HG03025 (cell line): ENCODE measurements around the gene LRRTM3.

ENCODE experiments used
- ATAC-seq: cut with Tn5 transposase; IDR thresholded peaks from one replicate; pipeline ENCODE4 v1.9.1; 2021; ENCODE audit warnings: mild to moderate bottlenecking, moderate library complexity; ENCODE audit not compliant: unreplicated experiment, low FRiP score

The LRRTM3 gene

DNA sequence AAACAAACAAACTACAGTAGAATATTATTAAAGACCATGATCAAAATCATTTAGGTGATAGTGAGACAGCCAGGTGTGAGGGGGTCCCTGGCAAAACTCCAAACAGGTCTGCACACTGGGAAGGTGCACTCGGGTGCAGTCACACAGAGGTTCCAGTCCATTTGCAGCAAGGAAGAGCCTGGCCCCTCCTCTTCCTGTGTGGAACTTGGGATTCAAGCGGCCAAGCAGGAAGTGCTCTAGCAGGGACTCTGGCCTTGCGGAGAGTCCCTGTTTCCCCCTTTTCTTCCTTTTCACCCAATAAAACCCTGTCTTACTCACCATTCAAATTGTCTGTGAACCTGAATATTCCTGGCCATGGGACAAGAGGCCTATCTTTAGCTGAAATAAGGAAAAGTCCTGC lies 181.8 kb downstream of the LRRTM3 start:
- no peak for ATAC-seq

DNA sequence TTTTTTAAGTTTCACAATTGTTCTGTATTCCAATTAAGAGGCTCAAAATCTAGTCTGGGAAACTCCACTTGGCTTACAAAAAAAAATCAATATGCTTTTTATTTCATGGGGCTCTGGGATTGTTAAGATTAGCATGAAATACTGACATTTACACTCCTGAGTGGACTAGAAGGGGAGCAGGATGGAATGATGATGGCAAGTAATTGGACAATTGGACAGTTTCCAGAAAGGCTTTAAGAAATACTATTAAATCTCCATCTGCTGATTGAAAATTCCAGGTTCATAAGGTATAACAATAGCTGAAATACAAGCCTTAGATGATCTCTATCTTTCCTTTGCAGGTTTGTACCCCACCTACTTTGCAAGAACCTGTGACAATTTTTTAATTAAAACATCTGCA lies 184.4 kb downstream of the LRRTM3 start:
- ATAC-seq, result no peak

DNA sequence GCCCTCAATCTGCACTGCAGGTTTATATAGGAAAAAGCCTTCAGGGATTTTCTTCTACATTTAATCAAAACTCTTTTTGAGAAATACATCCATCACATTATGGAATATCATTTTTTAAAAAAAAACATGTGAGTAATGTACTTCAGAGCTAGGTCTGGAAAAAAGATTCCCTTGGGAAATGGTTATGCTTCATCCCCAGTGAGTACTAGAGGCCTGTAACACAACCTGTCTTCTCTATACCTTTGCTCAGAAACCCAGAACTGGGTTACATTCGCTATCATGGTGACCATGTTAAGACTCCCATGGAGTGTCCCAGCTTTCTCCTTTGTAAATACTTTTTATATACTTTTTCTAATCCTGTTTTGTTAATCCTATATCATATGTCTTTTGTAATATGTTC lies 186.9 kb downstream of the LRRTM3 start:
- no peak for ATAC-seq

DNA sequence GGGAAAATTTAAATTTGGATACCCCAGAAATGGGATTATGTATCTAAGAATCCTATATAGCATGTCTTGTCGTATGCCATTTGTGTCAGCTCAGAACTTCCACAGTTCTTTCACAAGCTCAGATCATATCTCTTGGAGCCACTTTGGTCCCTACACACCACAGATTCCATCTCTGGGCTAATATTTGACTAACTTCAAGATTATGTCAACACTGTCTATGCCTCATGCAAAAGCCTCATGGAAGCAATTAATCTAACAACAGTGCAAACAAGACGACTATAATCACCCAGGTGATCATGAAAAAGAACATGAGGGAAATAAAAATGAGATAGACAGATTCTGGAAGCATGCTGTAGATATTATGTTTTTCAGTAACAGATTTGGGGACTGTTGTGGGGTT lies 189.1 kb downstream of the LRRTM3 start:
- ATAC-seq, result no peak

DNA sequence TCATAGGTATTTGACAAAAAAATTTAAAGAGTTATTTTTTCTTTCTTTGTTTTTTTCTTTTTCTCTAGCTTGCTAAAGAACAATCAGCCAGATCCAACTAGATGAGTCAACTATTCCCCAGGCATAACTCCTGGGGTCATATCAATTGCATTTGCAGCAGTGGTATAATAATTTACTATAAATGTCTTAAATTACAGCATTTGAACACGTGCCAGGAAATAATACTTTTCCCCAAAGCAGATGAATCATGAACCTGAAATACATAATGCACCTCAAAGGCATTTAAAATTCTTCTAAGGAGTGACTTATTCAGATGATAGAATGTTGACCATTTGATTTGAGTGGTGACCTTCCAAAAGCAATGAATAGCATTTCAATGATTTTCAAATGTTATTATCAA lies 190.1 kb downstream of the LRRTM3 start:
- ATAC-seq, result no peak

DNA sequence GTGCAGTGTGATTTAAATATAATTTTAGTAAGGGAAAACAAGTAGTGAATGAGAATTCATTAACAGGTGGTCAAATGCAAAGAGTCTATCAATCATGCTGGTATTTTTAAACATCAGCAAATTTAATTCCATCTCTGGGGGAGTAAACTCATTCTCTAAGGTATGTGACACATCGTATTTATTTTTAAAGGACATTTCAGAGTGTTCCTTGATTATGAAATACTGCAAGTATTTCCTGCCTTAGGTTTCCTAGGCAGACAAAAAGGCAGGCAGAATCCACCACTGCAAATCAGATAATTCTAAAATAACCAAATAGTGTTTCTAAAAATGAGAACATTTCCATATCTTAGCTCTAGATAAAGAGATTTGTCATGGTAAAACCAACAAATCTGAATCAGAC lies 193.8 kb downstream of the LRRTM3 start:
- no peak for ATAC-seq

DNA sequence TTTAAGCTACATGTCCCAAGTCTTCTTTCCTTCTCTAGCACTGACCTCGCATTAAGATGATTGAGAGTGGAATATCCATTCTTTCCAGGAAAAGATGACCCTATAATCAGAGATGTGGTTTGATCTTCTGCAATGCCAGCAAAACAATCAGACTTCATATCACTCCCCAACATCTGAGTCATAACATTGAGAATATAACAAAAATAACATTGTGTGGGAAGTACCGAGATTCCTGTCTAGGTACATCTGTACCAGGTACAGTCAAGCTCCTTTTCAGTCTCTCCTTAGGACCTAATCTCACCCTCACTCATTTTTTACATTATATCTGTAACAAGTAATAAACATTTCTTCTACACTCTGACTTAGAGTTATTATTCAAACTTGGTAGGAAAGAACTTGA lies 201.6 kb downstream of the LRRTM3 start:
- no peak for ATAC-seq

DNA sequence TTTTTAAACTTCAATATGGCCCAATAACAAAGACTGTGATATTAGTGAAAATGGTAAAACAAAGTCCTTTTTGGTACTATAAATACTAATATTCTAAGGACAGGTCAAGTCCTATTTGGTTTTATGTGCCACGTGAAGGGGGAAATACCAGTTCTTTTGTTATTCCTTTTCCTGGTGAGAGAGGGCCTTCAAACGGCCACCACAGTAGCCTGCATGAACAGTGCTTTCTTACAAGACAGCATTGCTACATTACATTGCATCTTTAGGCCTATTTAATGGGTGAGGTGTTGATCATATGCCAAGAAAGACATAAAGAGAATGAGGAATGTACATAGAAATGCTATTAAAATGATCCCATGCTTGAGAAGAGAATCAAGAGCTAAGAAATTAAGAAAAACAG lies 214.8 kb downstream of the LRRTM3 start:
- no peak for ATAC-seq

DNA sequence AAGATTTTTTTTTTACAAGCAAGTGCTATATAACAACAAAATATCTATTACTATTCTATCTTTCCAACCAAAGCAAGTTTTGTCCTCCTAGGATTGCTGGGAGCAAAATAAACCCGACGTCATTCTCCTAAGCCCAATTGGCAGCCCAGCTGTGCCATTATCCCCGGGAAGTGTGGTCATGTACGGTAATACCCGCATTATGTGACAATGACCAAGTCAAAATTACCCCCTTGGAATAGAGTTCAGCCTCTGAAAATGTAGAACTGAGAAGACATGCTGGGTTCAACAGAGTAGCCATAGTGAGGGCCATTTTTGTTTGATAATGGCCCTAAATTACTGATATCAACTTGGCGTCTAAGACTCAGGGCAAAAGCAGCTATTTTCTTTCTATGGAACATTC lies 215.5 kb downstream of the LRRTM3 start:
- ATAC-seq, result no peak

DNA sequence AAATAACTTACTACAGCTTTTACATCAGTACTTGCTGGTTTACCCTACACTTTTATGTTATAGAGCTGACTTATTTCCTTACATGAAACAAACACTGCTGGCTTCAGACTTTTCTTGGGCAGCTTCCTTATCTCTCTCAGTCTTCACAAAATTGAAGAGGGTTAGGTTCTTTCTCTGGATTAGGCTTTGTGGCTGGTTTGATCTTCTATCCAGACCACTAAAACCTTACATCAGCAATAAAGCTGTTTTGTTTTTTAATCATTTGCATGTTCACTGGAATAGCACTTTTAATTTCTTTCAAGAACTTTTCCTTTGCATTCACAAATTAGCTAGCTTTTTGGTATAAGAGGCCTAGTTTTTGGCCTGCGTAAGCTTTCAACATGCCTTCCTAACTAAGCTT lies 218.7 kb downstream of the LRRTM3 start:
- ATAC-seq, result no peak
